Measurements from ENCODE around the gene MRPL36.

GRCh38 chr5:1763960-1764605, 35.6 kb downstream of the MRPL36 start:
- TF ChIP-seq CTCF (optimal IDR thresholded peaks at IDR 0.05 in 1 of 3, IDR thresholded peaks at IDR 0.05 in 1 of 3, conservative IDR thresholded peaks at IDR 0.05 in 1 of 3; ENCODE audit: extremely low read depth in 1 of 3, insufficient read depth in 2 of 3, low read length in 3 of 3) (no peak), EZH2 (IDR thresholded peaks at IDR 0.05; ENCODE audit: low read length) (no peak)

All from keratinocyte (primary cell).